Measurements from ENCODE around the gene SMOC2. TPM values are rescaled to one million over a fixed set of nuclear protein-coding genes. Genes with fewer than 3 reads are reported as not detected.
A peak's percentile ranks its signal among the peaks of the same experiment; 100 is the strongest.

SMOC2 gene
- total RNA-seq, 1 experiment from 2014 or later: 2.1 TPM

GRCh38 chr6:168638468-168639271 is 197.7 kb downstream of the SMOC2 start:
- TF ChIP-seq, protein P1, sequence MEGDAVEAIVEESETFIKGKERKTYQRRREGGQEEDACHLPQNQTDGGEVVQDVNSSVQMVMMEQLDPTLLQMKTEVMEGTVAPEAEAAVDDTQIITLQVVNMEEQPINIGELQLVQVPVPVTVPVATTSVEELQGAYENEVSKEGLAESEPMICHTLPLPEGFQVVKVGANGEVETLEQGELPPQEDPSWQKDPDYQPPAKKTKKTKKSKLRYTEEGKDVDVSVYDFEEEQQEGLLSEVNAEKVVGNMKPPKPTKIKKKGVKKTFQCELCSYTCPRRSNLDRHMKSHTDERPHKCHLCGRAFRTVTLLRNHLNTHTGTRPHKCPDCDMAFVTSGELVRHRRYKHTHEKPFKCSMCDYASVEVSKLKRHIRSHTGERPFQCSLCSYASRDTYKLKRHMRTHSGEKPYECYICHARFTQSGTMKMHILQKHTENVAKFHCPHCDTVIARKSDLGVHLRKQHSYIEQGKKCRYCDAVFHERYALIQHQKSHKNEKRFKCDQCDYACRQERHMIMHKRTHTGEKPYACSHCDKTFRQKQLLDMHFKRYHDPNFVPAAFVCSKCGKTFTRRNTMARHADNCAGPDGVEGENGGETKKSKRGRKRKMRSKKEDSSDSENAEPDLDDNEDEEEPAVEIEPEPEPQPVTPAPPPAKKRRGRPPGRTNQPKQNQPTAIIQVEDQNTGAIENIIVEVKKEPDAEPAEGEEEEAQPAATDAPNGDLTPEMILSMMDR (conservative IDR thresholded peaks at IDR 0.05): no peak
- Histone ChIP-seq H4K5ac (ENCODE audit: insufficient read length, low read depth, low read length) (no peak overlapping the region), H3K56ac (ENCODE audit: insufficient read length, low read depth, low read length) (no peak overlapping the region), H3K27ac (ENCODE audit: insufficient read length, low read depth, low read length) (no peak overlapping the region), H2AFZ (ENCODE audit: low read length) (no peak overlapping the region), H4K20me1 (ENCODE audit: control insufficient read depth, insufficient read depth, insufficient read length) (no peaks in the 10 kb centered on the region), H3K14ac (ENCODE audit: insufficient read depth, low read length) (no peak overlapping the region), H3T11ph (ENCODE audit: low read length) (no peak overlapping the region), H3K9me3 (ENCODE audit: control insufficient read depth, low read depth, low read length) (no peaks in the 10 kb centered on the region), H2BK5ac (ENCODE audit: insufficient read length, low read length) (no peak overlapping the region), H4K8ac (replicated peaks; ENCODE audit: insufficient read length, low read depth, low read length) (no peak overlapping the region), H3K9ac (ENCODE audit: extremely low read depth, insufficient read length, low read length) (no peak overlapping the region), H3K18ac (ENCODE audit: insufficient read length, low read depth, low read length) (no peak overlapping the region), H3K4ac (ENCODE audit: low read depth, low read length) (no peak overlapping the region), H3K4me2 (ENCODE audit: insufficient read depth, insufficient read length, low read length) (no peak overlapping the region), H4K91ac (ENCODE audit: insufficient read length, low read depth, low read length) (no peak overlapping the region), H3K79me2 (ENCODE audit: insufficient read depth, low read length) (no peaks in the 10 kb centered on the region), H2BK20ac (ENCODE audit: low read depth, low read length, poor library complexity, severe bottlenecking) (no peak overlapping the region), H3K4me1 (ENCODE audit: insufficient read depth, low read length) (no peaks in the 10 kb centered on the region; the same call in 1 of the 2 replicates), H3K23me2 (ENCODE audit: insufficient read length, low read depth, low read length, poor library complexity, severe bottlenecking) (no peaks in the 10 kb centered on the region), H2BK15ac (ENCODE audit: low read depth, low read length) (no peak overlapping the region), H3K27me3 (ENCODE audit: insufficient read depth, low read length) (no peaks in the 10 kb centered on the region), H2BK120ac (ENCODE audit: low read depth, low read length, poor library complexity, severe bottlenecking) (no peak overlapping the region), H2AK5ac (ENCODE audit: insufficient read length, low read length) (no peak overlapping the region), H2BK12ac (ENCODE audit: insufficient read length, low read depth, low read length) (no peak overlapping the region), H3K79me1 (ENCODE audit: insufficient read depth, low read depth, low read length, poor library complexity, severe bottlenecking) (no peaks in the 10 kb centered on the region), H3K23ac (ENCODE audit: insufficient read length, low read depth, low read length) (no peak overlapping the region)
- Mint-ChIP-seq H3K27ac (peak overlapping the region; percentile 33 to 85 (median 58); a peak in 5 of 7 replicates), H3K9me3 (peaks cover 0 to 5% of the 10 kb centered on the region in 2 experiments; a peak in 3 of 5 replicates), H3K4me1 (peaks cover 34 to 39% of the 10 kb centered on the region in 2 experiments), H3K27me3 (ENCODE audit: low read depth) (no peaks in the 10 kb centered on the region), H3K4me3 (no peak overlapping the region), H3K36me3 (ENCODE audit: insufficient read depth in 1 of 3, low read depth in 3 of 3) (no peaks in the 10 kb centered on the region)
- DNase-seq: no peak
- WGBS (ENCODE audit: extremely low coverage, insufficient read length, low lambda C conversion rate): no CpG with 5 or more reads among the region's 22 CpGs
